Esophagus muscularis mucosa (tissue), 4 donors: ENCODE data around the gene CFAP90. TPM values are rescaled to one million over a fixed set of nuclear protein-coding genes. Genes with fewer than 3 reads are reported as not detected.

Source experiments
- DNase-seq: peaks from one replicate; pipeline ENCODE4 v3.0.0-alpha.2; 2017; ENCODE audit errors: extremely low spot score
- H3K27ac ChIP-seq, 4 donors: fragments of 200-600 bp; sonication (generic); replicated peaks in 1 of 4; 1 replicate in 3 of 4; 2 replicates in 1 of 4; pipeline ENCODE4 v1.5.1; 2016 to 2019; ENCODE audit warnings: mild to moderate bottlenecking in 1 of 4
- H3K27me3 ChIP-seq, 4 donors: fragments of 200-600 bp; sonication (generic); one replicate each; pipeline versions ENCODE4 v1.5.1 to v1.6.0; 2016 to 2019
- H3K36me3 ChIP-seq, 4 donors: fragments of 200-600 bp; sonication (generic); one replicate each; pipeline ENCODE4 v1.5.1; 2016 to 2019
- H3K4me1 ChIP-seq, 4 donors: fragments of 200-600 bp; sonication (generic); one replicate each; pipeline ENCODE4 v1.5.1; 2016 to 2019
- H3K4me3 ChIP-seq, 4 donors: fragments of 200-600 bp; sonication (generic); 1 replicate in 2 of 4; 2 replicates in 2 of 4; pipeline ENCODE4 v1.5.1; 2016 to 2019; ENCODE audit warnings: mild to moderate bottlenecking in 4 of 4, moderate library complexity in 1 of 4
- H3K9me3 ChIP-seq, 4 donors: fragments of 200-600 bp; sonication (generic); 1 replicate in 3 of 4; 2 replicates in 1 of 4; pipeline ENCODE4 v1.5.1; 2016 to 2019
- EP300 ChIP-seq: sonication (generic); formaldehyde crosslinking; IDR thresholded peaks from one replicate; pipeline ENCODE4 v1.6.1; 2017; ENCODE audit warnings: antibody characterized with exemption
- POLR2A ChIP-seq: fragments of 450-650 bp; IDR thresholded peaks from one replicate; pipeline ENCODE4 v1.6.1; 2017; ENCODE audit warnings: antibody characterized with exemption, moderate library complexity, mild to moderate bottlenecking, low read depth
- POLR2AphosphoS5 ChIP-seq, 2 donors: sonication (generic); formaldehyde crosslinking; IDR thresholded peaks; one replicate each; pipeline ENCODE4 v1.6.1; 2017; ENCODE audit warnings: antibody characterized with exemption in 2 of 2
- WGBS: methylation state at CpG from one replicate; pipeline ENCODE4 v1.1.5; 2018; 5-methylcytosine and 5-hydroxymethylcytosine counted together
- intact Hi-C: fragments of 100-400 bp; cut with DNase I; formaldehyde crosslinking; loops from one replicate; pipeline ENCODE4 v1.15.1; 2023
- total RNA-seq, 4 donors: library from RNA; depleted of rRNA; stranded (reverse); fragments of >200 nt; gene quantifications; one replicate each; pipeline versions ENCODE4 v1.1.0 to v1.2.1, GENCODE V29; 2016
- TF ChIP-seq, protein P1 (sequence below), 3 experiments: fragments of 200-600 bp in 2 of 3; fragments of 450-650 bp in 1 of 3; sonication (generic) in 2 of 3; IDR thresholded peaks; one replicate each; pipeline ENCODE4 v1.5.1; 2017 to 2019; ENCODE audit warnings: antibody characterized with exemption in 3 of 3, mild to moderate bottlenecking in 2 of 3, moderate library complexity in 1 of 3

The CFAP90 gene
- total RNA-seq, 4 donors from 2014 or later, result 0.17 TPM; not detected in 3

DNA sequence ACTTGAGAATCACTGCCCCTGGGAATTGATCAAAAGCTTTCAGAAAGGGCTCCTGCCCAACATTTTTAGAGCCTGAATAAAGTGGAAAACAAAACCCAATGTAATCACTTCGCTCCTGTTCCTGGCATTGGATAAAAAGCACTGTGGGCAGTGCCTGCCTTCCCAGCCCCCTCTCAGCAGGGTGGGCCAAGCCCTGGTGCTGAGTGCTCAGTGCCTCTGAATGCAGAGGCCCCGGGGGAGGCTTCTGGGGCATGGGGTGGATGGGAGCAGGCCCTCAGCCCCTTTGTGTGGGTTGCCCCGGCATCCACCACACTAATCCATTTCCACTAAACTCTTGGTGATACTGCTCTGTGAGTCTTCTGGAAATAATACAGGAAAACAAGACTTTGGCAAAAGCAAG is 55.6 kb downstream of the CFAP90 start:
- 69% methylated on average over 2 of the region's 3 CpGs for WGBS
- Histone ChIP-seq H3K4me3 (no peak overlapping the region), H3K27me3 (no peaks in the 10 kb centered on the region), H3K9me3 (no peaks in the 10 kb centered on the region), H3K4me1 (no peaks in the 10 kb centered on the region), H3K27ac (no peak overlapping the region), H3K36me3 (peaks cover 0 to 3% (median 0%) of the 10 kb centered on the region in 4 donors)
- TF ChIP-seq POLR2A (no peak), EP300 (no peak), POLR2AphosphoS5 (IDR thresholded peaks at IDR 0.05) (no peak)
- DNase-seq, result no peak
- intact Hi-C loops, result no loop called here

- intact Hi-C loops, result no loop called here
- no peak for DNase-seq
- H3K27me3 ChIP-seq, result no peaks in the 10 kb centered on the region
- H3K4me3 ChIP-seq, result no peak overlapping the region
- H3K4me1 ChIP-seq, result no peaks in the 10 kb centered on the region
- H3K27ac ChIP-seq, result no peak overlapping the region
- WGBS, result 93% methylated on average over 1 of the region's 1 CpG
- peaks cover 0 to 3% (median 0%) of the 10 kb centered on the region in 4 donors for H3K36me3 ChIP-seq
- no peaks in the 10 kb centered on the region for H3K9me3 ChIP-seq
- TF ChIP-seq EP300, result no peak
- TF ChIP-seq POLR2AphosphoS5 (IDR thresholded peaks at IDR 0.05), result no peak
- no peak for TF ChIP-seq POLR2A
- TF ChIP-seq, protein P1, sequence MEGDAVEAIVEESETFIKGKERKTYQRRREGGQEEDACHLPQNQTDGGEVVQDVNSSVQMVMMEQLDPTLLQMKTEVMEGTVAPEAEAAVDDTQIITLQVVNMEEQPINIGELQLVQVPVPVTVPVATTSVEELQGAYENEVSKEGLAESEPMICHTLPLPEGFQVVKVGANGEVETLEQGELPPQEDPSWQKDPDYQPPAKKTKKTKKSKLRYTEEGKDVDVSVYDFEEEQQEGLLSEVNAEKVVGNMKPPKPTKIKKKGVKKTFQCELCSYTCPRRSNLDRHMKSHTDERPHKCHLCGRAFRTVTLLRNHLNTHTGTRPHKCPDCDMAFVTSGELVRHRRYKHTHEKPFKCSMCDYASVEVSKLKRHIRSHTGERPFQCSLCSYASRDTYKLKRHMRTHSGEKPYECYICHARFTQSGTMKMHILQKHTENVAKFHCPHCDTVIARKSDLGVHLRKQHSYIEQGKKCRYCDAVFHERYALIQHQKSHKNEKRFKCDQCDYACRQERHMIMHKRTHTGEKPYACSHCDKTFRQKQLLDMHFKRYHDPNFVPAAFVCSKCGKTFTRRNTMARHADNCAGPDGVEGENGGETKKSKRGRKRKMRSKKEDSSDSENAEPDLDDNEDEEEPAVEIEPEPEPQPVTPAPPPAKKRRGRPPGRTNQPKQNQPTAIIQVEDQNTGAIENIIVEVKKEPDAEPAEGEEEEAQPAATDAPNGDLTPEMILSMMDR (IDR thresholded peaks at IDR 0.05), result no peak
Observed at GRCh38 chr5:7794823-7795222, 56.1 kb downstream of the CFAP90 start.

DNA sequence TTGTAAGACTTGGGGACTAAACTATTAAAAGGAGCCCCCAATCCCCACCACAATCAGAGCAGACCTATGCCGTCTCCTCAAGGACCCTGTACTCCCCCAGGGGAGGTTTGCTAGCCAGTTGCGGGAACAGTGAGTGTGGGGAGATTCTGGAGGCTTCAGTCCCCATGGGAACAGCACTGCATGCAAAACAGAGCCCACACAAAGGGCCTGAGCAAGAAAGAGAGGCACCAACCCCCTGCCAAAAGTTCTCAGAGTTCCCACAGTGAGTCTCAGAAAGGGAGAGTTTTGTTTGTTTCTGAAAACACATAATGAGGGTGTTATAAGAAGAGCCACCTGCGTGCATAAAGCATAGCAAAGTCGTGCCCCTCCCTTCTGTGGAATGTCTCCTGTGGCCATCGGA is 56.6 kb downstream of the CFAP90 start:
- peaks cover 0 to 3% (median 0%) of the 10 kb centered on the region in 4 donors for H3K36me3 ChIP-seq
- no peak for DNase-seq
- intact Hi-C loops, result no loop called here
- TF ChIP-seq POLR2AphosphoS5 (IDR thresholded peaks at IDR 0.05), result no peak
- no peak for TF ChIP-seq EP300
- no peak for TF ChIP-seq POLR2A
- TF ChIP-seq, protein P1 (IDR thresholded peaks at IDR 0.05), result no peak
- no peak overlapping the region for H3K4me3 ChIP-seq
- WGBS, result 51% methylated on average over 5 of the region's 5 CpGs
- no peaks in the 10 kb centered on the region for H3K9me3 ChIP-seq
- H3K4me1 ChIP-seq, result no peaks in the 10 kb centered on the region
- H3K27ac ChIP-seq, result no peak overlapping the region
- no peaks in the 10 kb centered on the region for H3K27me3 ChIP-seq

GRCh38 chr5:7793895-7794294 is 57.0 kb downstream of the CFAP90 start:
- intact Hi-C loops, result no loop called here
- no peaks in the 10 kb centered on the region for H3K9me3 ChIP-seq
- WGBS, result 72% methylated on average over 4 of the region's 5 CpGs
- no peak for DNase-seq
- no peak overlapping the region for H3K4me3 ChIP-seq
- no peak for TF ChIP-seq EP300
- TF ChIP-seq POLR2AphosphoS5 (IDR thresholded peaks at IDR 0.05), result no peak
- TF ChIP-seq, protein P1 (IDR thresholded peaks at IDR 0.05), result no peak
- TF ChIP-seq POLR2A, result no peak
- no peaks in the 10 kb centered on the region for H3K27me3 ChIP-seq
- no peak overlapping the region for H3K27ac ChIP-seq
- no peaks in the 10 kb centered on the region for H3K4me1 ChIP-seq
- H3K36me3 ChIP-seq, result peaks cover 0 to 3% (median 0%) of the 10 kb centered on the region in 4 donors

- intact Hi-C loops, result no loop called here
Observed at GRCh38 chr5:7789567-7789966, 61.4 kb downstream of the CFAP90 start.

More at GRCh38 chr5:7789567-7789966, 61.4 kb downstream of the CFAP90 start:
- no peaks in the 10 kb centered on the region for H3K4me1 ChIP-seq
- peaks cover 0 to 3% (median 0%) of the 10 kb centered on the region in 4 donors for H3K36me3 ChIP-seq
- no peak overlapping the region for H3K27ac ChIP-seq
- no peak overlapping the region for H3K4me3 ChIP-seq
- no peaks in the 10 kb centered on the region for H3K9me3 ChIP-seq
- 87% methylated on average over 7 of the region's 7 CpGs for WGBS
- no peaks in the 10 kb centered on the region for H3K27me3 ChIP-seq
- no peak for DNase-seq
- no peak for TF ChIP-seq POLR2A
- TF ChIP-seq EP300, result no peak
- TF ChIP-seq, protein P1 (IDR thresholded peaks at IDR 0.05), result no peak
- no peak for TF ChIP-seq POLR2AphosphoS5 (IDR thresholded peaks at IDR 0.05)
